GM18517 (cell line): Measurements from ENCODE around the gene GPR162.
A peak's percentile ranks its signal among the peaks of the same experiment; 100 is the strongest.
"Not testable (repeated sequence)": the region's sequence is repeated elsewhere in the genome, so short reads cannot be mapped to it uniquely, and the experiment has no call there.

Source experiments
- ATAC-seq: cut with Tn5 transposase; IDR thresholded peaks from one replicate; pipeline ENCODE4 v1.9.1; 2021; ENCODE audit warnings: mild to moderate bottlenecking, moderate library complexity; ENCODE audit not compliant: unreplicated experiment

The GPR162 gene

DNA sequence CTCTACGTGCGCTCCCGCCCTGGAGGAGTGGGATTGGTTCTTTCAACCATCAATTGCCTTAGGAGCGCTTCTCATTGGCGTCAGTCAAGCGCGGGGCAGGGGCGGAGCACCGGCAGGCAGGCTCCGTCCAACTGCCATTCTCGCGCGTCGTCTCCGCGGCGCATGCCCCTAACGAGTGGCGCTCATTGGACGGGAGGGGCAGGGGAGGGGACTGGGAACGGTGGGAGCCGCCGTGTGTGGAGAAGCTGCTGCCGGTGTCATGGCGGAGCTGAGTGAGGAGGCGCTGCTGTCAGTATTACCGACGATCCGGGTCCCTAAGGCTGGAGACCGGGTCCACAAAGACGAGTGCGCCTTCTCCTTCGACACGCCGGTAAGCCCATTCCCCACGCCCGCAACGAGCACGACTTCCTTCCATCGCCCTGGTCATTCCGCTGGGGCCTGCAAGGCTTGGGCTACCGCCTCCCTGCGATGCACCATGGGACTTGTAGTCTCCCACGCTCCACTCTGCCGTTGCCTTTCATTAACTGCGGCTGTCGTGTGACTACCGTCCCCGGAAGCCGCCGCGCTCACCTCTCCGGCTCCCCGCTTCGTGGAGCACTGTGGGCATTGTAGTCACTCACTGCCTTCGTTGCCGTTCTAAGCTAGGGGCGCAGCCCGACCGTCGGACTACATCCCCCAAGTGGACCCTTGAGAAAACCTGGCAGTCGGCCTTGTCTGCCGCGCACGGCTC lies 30.5 kb downstream of the GPR162 start, which contains the start of gene USP5:
USP5 (plus strand) TSS at position 230 of the 730 bp plus-strand sequence; CDS start at position 260, 30 bp downstream.
- ATAC-seq, result peak; percentile 71

DNA sequence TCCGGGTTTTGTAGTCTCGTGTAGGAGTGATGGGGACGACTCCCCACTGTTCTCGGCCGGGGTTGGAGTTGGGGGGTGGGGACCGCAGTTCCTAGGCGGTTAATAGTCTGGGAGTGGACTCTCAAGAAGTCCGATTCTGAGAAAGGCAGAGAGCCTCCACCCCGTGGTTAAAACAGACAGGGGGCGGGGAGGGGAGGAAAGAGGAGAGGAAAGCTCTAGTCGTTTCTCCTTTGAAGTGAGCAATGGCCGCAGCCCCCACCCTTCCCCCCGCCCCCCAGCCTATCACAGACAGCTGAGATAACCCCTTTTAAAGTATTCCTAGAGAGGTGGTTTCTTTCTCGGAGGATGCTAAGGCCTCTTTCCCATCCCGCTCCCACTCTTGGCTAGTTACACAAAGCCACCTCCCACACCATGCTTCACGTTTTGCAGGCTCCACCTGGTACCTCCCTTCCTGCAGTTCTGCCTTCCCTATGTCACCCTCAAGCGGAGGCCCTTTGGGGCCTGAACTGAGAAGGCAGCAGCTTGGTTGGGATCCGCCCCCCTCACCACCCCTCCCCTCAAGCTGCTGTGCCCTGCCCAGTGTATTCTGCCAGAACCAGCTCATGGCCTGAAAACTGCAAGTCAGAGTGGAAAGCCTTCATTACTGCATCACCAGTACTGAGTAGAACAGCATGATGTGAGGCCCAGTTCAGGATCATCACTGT lies 31.2 kb downstream of the GPR162 start:
- no peak for ATAC-seq

DNA sequence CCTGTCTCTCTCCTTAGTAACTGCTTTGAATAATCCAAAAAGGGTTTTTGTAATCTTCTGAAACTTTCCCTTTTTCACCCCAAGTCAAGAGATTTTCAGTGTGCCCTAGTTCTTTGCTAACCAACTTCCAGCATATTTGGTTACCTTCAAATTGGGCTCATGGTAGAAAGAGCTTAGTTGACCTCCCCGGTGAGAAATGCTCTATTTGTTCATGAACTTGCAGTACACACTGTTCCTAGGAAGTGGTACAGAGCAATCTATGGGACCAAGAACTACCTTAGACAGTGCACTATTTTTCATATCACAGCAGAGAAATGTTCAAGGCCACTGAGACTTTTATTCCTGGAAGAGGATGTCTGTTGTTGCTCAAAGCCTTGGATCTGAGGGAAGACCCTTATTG lies 32.0 kb downstream of the GPR162 start:
- ATAC-seq, result no peak

DNA sequence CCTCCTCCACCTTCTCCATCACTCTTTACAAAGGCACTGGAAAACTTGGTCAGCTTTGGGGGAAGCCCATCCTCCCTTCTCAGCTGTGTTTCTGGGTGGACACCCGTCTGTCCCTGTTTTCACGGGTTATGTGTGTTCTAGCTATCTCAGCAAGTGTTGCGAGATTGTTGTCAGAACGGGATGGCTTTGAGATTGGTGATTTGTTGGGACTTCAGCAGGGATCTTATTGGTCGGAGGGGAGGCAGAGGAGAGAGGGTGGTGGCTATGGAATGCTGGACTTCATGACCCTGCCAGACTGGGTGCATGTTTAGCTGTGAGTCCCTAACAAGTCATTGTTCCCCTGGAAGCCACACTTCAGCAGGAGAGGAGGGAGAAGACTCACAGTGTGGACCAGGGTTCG lies 32.4 kb downstream of the GPR162 start:
- no peak for ATAC-seq

DNA sequence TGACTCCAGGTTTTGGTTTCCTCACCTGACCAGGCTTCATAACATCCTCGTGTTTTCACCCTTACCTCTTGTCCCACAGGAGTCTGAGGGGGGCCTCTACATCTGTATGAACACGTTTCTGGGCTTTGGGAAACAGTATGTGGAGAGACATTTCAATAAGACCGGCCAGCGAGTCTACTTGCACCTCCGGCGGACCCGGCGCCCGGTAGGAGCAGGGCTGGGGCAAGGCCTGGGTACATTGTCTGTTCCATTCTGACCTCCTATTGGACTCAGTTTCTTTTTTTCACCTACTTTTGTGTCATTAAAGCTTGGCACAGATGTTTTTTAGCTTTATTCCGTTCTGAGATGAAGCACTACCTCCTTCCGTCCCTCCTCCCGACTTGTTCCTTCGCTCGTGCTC lies 33.7 kb downstream of the GPR162 start:
- no peak for ATAC-seq

DNA sequence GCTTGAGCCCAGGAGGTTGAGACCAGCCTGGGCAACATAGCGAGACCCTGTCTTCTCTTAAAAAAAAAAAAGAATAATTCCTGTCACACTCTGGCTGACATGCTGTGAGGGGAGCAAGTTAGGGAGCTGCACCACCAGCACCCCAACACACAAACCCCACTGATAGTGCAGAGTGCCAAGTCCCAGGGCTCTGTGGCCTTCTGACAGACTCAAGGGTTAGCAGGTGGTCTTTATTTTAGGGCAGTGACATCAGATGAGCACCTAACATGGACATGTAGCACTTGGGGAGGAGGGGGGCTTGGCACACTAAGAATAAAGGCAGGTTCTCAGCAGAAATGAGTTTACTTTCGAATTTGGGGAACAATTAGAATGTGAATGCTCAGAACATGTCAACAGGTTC lies 37.2 kb downstream of the GPR162 start:
- ATAC-seq, result no peak

DNA sequence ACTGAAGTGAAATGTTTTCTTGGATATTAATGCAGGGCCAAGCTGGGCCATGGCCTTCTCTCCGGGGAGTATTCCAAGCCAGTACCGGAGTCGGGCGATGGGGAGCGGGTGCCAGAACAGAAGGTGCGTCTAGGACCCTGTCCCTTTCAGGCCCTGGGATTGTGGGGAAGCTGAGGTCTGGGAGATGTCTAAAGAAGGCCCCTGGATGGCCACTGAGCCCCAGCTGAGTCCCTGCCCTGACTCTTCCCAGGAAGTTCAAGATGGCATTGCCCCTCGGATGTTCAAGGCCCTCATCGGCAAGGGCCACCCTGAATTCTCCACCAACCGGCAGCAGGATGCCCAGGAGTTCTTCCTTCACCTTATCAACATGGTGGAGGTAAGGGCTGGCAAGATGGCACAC lies 38.5 kb downstream of the GPR162 start:
- ATAC-seq, result no peak

DNA sequence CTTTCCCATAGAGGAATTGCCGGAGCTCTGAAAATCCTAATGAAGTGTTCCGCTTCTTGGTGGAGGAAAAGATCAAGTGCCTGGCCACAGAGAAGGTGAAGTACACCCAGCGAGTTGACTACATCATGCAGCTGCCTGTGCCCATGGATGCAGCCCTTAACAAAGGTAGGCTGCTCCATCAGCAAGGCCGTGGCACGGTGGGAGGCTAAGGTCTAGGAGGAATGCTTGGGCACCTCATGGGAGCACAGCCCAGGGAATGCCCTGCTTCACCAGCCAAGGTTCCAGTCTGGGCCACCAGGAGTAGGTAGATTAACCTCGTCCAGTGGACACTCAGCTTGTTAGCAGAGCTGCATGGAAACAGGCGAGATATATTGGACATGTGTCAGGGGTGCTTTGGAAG lies 39.3 kb downstream of the GPR162 start:
- no peak for ATAC-seq

DNA sequence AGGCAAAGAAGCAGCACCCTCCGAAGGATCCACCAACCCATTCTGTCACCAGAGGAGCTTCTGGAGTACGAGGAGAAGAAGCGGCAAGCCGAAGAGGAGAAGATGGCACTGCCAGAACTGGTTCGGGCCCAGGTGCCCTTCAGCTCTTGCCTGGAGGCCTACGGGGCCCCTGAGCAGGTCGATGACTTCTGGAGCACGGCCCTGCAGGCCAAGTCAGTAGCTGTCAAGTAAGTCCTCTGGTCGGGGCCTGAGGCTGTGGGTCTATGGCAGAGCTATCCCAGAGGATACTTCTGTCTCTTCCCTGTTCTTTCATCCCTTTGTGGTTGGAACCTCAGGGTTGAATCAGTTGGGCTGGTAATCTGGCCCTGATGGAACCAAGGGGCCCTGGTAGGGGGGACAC lies 39.8 kb downstream of the GPR162 start:
- ATAC-seq, result no peak

DNA sequence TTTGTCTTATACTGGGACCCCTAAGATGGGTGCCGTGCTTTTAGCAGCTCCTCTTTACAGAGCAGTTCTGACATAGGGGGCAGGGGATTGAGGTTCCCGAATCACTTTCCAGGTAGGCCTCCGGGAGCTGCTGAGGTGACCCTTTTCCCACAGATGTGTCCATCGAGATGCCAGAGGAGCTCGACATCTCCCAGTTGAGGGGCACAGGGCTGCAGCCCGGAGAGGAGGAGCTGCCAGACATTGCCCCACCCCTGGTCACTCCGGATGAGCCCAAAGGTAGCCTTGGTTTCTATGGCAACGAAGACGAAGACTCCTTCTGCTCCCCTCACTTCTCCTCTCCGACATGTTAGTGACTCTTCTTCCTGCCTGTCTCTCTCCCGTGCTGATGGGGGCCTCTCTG lies 41.4 kb downstream of the GPR162 start:
- ATAC-seq, result no peak

DNA sequence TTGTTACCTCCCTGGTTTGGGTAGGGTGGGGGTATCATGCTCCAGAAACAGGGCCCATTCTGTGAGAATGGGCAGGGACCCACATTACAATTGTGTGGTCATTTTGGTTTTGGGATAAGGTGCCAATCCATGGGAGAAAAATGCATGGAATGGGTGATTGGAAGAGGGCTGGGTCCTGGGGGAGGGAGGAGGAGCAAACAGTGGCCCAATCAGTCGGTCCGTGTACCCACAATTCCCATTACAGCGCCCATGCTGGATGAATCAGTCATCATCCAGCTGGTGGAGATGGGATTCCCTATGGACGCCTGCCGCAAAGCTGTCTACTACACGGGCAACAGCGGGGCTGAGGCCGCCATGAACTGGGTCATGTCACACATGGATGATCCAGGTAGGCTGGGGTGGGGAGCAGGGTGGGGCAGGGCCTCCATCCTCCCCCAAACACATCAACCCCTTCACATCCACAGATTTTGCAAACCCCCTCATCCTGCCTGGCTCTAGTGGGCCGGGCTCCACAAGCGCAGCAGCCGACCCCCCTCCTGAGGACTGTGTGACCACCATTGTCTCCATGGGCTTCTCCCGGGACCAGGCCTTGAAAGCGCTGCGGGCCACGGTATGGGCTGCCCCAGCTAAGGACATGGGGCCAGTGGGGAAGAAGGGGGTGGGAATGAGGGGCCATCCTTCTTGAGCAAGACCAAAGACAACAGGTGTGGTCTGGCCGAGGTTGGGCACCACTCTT lies 42.1 kb downstream of the GPR162 start:
- no peak for ATAC-seq

DNA sequence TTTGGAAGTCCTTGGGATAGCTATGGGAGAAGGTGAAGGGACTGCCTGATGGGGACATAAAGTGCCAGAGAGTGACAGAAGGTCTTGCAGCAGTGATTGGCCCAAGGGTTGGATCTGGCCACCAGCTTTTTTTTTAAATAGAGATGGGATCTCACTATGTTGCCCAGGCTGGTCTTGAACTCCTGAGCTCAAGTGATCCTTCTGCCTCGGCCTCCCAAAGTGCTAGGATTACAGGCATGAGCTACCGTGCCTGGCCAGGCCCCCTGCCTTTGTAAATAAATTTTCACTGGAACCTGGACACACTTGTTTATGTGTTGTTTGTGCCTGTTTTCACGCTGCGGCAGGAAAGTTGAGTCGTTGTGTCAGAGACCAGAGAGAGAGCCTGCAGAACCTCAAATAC lies 43.7 kb downstream of the GPR162 start:
- not testable (repeated sequence) for ATAC-seq

DNA sequence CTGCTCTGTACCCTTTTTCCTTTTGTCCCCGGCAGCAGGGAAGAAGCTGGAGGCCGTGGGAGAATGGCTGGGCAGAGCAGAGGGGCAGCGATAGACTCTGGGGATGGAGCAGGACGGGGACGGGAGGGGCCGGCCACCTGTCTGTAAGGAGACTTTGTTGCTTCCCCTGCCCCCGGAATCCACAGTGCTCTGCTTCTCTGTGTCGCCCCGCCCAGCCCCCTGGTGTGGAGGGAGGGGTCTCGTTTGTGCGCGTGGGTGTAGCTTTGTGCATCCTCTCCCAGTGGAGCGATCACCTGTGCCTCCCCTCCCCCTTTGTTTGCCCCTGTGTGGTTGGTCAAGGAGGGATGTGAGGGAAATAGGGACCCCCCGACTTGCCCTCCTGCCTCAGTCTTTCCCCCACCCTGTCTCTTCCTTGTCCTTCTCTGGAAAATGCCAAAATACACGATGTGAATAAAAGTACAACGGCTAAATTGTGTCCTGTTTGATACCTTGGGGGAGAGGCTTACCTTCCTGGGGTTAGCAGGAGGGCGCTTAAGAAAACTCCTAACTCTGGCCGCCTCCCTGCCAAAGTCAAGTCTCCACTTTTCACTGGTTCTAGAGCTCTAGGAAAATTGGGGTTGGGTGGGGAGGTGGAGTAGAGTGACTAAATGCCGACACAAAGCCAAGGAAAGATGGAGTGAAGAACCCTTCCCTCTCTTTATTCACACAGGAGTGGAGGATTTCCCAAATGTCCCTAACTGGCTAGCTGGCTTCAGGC lies 44.7 kb downstream of the GPR162 start:
- ATAC-seq, result no peak

DNA sequence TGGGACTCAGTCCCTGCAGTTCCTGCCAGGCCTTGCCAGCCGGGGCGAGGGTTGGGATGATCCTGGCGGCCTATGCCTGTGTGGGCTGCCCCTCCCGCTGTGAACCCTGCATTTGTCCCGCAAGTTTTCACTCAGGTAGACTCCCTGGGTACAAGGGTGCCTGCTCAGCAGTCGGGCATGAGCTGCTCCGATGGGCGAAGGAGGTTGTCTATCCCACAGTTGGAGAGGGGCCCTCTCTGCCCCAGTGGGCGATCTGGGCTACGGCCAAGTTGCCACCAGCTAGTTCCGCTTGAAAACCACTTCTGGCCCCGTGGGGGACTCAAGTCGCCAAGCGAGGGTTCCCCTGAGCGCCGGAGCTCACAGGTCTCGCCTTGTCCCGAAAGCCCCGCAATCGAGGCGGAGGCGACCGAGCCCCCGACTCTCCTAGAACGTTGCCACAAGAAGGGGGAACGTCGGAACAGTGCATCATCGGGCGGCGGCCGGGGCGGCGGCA lies 45.3 kb downstream of the GPR162 start:
- no peak for ATAC-seq

DNA sequence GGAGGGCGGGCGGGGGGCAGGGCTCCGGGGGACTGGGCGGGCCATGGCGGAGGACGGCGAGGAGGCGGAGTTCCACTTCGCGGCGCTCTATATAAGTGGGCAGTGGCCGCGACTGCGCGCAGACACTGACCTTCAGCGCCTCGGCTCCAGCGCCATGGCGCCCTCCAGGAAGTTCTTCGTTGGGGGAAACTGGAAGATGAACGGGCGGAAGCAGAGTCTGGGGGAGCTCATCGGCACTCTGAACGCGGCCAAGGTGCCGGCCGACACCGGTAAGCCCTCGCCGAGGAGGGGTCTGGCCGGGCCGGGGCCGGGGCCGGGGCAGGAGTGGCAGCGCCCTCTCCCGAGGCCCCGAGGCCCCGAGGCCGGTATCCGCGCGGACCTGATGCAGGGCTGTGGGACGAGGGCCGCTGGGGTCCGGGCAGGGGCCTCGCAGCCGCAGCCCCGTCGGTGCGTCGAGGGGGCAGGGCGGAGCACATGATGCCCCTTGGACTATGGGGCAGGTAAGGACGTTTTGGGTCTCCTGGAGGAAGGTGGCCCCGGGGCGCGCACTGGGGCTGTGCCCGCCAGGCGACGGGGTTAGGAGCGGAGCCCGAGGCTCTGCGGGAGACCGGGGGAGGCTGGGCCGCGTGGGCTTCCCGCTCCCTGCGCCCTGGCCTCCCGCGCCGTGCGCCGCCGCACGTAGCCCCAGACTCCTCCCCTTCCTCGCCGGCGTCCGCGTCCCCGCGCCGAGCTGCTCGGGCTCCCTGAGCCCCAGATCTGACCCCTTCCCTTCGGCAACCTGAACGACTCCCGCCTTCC lies 46.0 kb downstream of the GPR162 start, which contains the start of gene TPI1:
TPI1 (plus strand) TSS at position 119 of the 798 bp plus-strand sequence; CDS start at position 155, 36 bp downstream.
- no peak for ATAC-seq

DNA sequence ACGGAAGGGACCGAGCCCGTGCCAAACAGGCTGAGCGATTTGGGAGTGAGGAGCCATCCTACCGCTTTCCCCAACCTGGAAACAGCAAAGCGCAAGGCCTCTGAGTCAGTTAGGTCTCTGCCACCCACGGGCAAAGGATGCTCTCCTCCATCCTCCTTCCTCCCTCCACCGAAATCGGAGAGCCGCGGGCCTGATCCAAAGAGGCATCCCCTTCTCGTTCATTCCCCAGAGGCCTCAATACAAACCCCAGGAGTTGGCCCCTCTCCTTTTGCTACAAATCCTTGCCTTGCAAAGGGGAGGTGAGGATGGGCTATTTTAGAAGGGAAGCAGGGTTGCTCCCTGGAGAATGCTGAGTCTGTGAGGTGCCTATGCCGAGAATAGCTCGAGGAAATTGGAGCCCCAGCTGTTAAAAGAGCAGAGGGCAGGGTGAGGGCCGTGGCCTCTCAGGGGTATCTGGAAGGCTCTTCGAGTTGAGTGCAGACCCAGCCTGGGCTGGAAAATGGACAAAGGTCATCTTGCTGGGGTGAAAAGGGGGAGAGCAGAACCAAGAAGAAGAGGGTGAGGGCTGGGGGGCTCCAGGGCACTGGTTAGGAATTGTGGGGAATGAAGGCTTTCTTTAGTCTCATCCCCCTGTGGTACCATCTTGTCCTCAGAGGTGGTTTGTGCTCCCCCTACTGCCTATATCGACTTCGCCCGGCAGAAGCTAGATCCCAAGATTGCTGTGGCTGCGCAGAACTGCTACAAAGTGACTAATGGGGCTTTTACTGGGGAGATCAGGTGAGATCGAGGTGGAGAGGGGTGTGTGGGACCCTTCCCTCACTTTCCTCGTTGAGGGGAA lies 46.8 kb downstream of the GPR162 start:
- no peak for ATAC-seq

DNA sequence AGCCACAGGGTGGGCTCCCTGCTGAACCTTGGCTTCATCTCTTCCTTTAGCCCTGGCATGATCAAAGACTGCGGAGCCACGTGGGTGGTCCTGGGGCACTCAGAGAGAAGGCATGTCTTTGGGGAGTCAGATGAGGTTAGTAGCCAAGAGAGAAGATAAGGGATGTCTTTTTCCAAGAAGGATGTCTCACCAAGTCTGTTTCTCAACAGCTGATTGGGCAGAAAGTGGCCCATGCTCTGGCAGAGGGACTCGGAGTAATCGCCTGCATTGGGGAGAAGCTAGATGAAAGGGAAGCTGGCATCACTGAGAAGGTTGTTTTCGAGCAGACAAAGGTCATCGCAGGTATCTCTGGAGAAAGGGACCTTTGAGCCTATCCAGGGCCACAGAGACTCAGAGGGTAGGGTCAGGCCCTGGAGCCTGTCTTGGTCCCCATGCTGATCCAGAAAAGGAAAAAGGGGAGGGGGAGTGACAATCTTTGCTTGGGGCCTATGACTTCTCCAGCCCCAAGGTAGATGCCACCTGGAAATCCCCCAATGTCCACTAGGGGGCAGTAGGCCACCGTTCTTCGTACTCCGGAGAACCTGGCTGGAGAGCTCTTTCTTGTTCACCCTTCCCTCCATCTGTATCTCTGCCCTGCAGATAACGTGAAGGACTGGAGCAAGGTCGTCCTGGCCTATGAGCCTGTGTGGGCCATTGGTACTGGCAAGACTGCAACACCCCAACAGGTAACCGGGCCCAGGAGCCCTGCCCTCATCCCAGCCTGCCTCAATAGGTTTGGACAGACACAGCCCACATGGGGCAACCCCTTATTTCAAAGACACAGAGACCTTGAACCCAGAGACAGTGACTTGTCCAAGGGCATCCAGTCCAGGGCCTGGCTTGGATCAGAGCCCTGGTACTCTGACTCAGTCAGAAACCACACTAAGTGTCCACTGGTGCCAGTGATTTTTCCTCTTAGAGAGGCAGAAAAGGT lies 47.7 kb downstream of the GPR162 start:
- no peak for ATAC-seq

DNA sequence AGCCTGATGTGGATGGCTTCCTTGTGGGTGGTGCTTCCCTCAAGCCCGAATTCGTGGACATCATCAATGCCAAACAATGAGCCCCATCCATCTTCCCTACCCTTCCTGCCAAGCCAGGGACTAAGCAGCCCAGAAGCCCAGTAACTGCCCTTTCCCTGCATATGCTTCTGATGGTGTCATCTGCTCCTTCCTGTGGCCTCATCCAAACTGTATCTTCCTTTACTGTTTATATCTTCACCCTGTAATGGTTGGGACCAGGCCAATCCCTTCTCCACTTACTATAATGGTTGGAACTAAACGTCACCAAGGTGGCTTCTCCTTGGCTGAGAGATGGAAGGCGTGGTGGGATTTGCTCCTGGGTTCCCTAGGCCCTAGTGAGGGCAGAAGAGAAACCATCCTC lies 48.7 kb downstream of the GPR162 start:
- ATAC-seq, result not testable (repeated sequence)
